Thymus (tissue), 11 donors: Measurements from ENCODE around the gene SERPINA4. TPM values are rescaled to one million over a fixed set of nuclear protein-coding genes. Genes with fewer than 3 reads are reported as not detected.

Experiments
- DNase-seq, 9 donors: peaks; one replicate each; pipeline ENCODE4 v3.0.0-alpha.2; 2013; ENCODE audit warnings: low spot score in 9 of 9, low read depth in 6 of 9, missing footprints in 1 of 9
- H3K27ac ChIP-seq, 2 donors: one replicate each; pipeline ENCODE4 v1.5.1; 2013; ENCODE audit warnings: control low read depth in 1 of 2, low read depth in 1 of 2, low read length in 1 of 2, mild to moderate bottlenecking in 1 of 2, moderate library complexity in 1 of 2
- H3K27me3 ChIP-seq, 2 donors: one replicate each; pipeline ENCODE4 v1.5.1; 2013; ENCODE audit warnings: low read length in 1 of 2; ENCODE audit not compliant: control insufficient read depth in 2 of 2, insufficient read depth in 1 of 2
- H3K36me3 ChIP-seq, 2 donors: one replicate each; pipeline ENCODE4 v1.5.1; 2013; ENCODE audit warnings: low read length in 1 of 2, mild to moderate bottlenecking in 1 of 2, moderate library complexity in 1 of 2; ENCODE audit not compliant: control insufficient read depth in 2 of 2, insufficient read depth in 2 of 2
- H3K4me1 ChIP-seq, 2 donors: one replicate each; pipeline ENCODE4 v1.5.1; 2013; ENCODE audit warnings: low read length in 2 of 2; ENCODE audit not compliant: control insufficient read depth in 2 of 2, insufficient read depth in 2 of 2
- H3K4me3 ChIP-seq, 2 donors: one replicate each; pipeline ENCODE4 v1.5.1; 2013; ENCODE audit warnings: low read length in 2 of 2, control low read depth in 1 of 2, mild to moderate bottlenecking in 1 of 2
- H3K9me3 ChIP-seq, 2 donors: one replicate each; pipeline ENCODE4 v1.5.1; 2013; ENCODE audit warnings: low read length in 1 of 2, mild to moderate bottlenecking in 1 of 2; ENCODE audit not compliant: control insufficient read depth in 2 of 2, insufficient read depth in 1 of 2
- WGBS: extraction: QIAGEN DNeasy Blood & Tissue Kit; methylation state at CpG from one replicate; pipeline ENCODE4 v1.1.7; 2013; 5-methylcytosine and 5-hydroxymethylcytosine counted together
- polyA plus RNA-seq: library from polyadenylated mRNA; stranded (reverse); fragments of 200-250 nt; gene quantifications from one replicate; pipeline ENCODE4 v1.2.3, GENCODE V29; 2013
- total RNA-seq: library from RNA; stranded (reverse); fragments of 120-200 nt; gene quantifications from one replicate; pipeline ENCODE4 v1.2.4, GENCODE V29; 2013
- donor health status: healthy.

SERPINA4 gene
- total and polyA plus RNA-seq, 2 donors: 0.41 to 0.52 TPM

GRCh38 chr14:94582199-94582750 lies 21.0 kb downstream of the SERPINA4 start:
- no peak overlapping the region for H3K4me3 ChIP-seq
- H3K9me3 ChIP-seq: no peaks in the 10 kb centered on the region
- 95% methylated on average over 7 of the region's 7 CpGs for WGBS
- no peak overlapping the region for H3K27ac ChIP-seq
- no peaks in the 10 kb centered on the region for H3K27me3 ChIP-seq
- no peak for DNase-seq
- no peaks in the 10 kb centered on the region for H3K36me3 ChIP-seq
- H3K4me1 ChIP-seq: no peaks in the 10 kb centered on the region

- H3K9me3 ChIP-seq: no peaks in the 10 kb centered on the region
- 95% methylated on average over 3 of the region's 3 CpGs for WGBS
Observed at GRCh38 chr14:94582851-94583250, 21.6 kb downstream of the SERPINA4 start.

DNA sequence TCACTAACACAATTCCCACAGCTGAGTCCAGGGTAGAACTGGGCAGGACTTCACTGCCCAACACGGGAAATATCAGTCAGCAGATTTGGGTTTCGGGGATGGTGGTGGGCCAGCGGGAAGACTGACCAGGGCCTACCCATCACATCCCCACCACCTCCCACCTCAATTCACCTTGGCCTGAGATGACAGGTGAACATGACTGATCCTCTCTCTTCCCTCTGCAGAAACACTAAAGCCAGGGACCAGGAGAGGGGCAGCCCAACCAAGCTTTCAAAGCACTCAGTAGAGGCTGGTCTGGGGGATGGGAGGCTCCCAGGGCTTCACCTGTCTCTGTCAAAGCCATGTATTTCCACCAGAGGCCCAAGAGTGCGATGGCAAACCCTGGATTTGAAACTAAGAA lies 22.3 kb downstream of the SERPINA4 start:
- 91% methylated on average over 4 of the region's 4 CpGs for WGBS
- H3K27me3 ChIP-seq: no peaks in the 10 kb centered on the region
- H3K9me3 ChIP-seq: no peaks in the 10 kb centered on the region
- H3K36me3 ChIP-seq: no peaks in the 10 kb centered on the region
- H3K4me3 ChIP-seq: no peak overlapping the region
- H3K27ac ChIP-seq: no peak overlapping the region
- no peak for DNase-seq
- no peaks in the 10 kb centered on the region for H3K4me1 ChIP-seq

More at GRCh38 chr14:94582851-94583250, 21.6 kb downstream of the SERPINA4 start:
- no peak for DNase-seq
- H3K27me3 ChIP-seq: no peaks in the 10 kb centered on the region
- no peak overlapping the region for H3K27ac ChIP-seq
- no peak overlapping the region for H3K4me3 ChIP-seq
- H3K4me1 ChIP-seq: no peaks in the 10 kb centered on the region
- H3K36me3 ChIP-seq: no peaks in the 10 kb centered on the region

- no peak overlapping the region for H3K4me3 ChIP-seq
- 84% methylated on average over 5 of the region's 5 CpGs for WGBS
- no peaks in the 10 kb centered on the region for H3K9me3 ChIP-seq
- no peaks in the 10 kb centered on the region for H3K4me1 ChIP-seq
- H3K27ac ChIP-seq: no peak overlapping the region
- no peaks in the 10 kb centered on the region for H3K36me3 ChIP-seq
- no peak for DNase-seq
- no peaks in the 10 kb centered on the region for H3K27me3 ChIP-seq
Observed at GRCh38 chr14:94584591-94585280, 23.5 kb downstream of the SERPINA4 start.

- Histone ChIP-seq H3K36me3 (no peaks in the 10 kb centered on the region), H3K27ac (no peak overlapping the region), H3K4me3 (no peak overlapping the region), H3K27me3 (no peaks in the 10 kb centered on the region), H3K9me3 (no peaks in the 10 kb centered on the region), H3K4me1 (no peaks in the 10 kb centered on the region)
- no peak for DNase-seq
- 87% methylated on average over 4 of the region's 4 CpGs for WGBS
Observed at GRCh38 chr14:94586635-94587034, 25.4 kb downstream of the SERPINA4 start.

DNA sequence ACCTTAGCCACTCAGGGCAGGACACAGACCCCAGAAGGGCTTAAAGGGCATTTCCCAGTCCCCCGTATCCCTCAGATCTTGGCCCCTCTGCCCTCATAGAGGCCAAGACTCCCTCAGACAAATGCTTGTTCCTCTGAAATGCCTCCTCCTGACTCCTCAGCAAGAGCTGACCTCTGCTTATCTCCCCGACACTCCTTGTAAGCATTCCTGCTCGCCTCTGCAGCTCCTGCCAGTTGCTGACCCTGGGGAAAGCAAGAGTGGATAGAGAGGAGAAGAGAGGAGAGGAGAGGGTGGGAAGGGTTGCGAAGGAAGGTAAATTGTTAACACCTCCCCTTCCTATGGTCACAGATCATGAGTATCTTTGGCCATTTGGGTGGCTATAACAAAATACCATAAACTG lies 27.1 kb downstream of the SERPINA4 start:
- no peak for DNase-seq
- H3K4me3 ChIP-seq: no peak overlapping the region
- no peak overlapping the region for H3K27ac ChIP-seq
- no peaks in the 10 kb centered on the region for H3K27me3 ChIP-seq
- H3K9me3 ChIP-seq: no peaks in the 10 kb centered on the region
- WGBS: 89% methylated on average over 4 of the region's 4 CpGs
- no peaks in the 10 kb centered on the region for H3K36me3 ChIP-seq
- no peaks in the 10 kb centered on the region for H3K4me1 ChIP-seq

GRCh38 chr14:94591073-94591472 lies 29.8 kb downstream of the SERPINA4 start:
- H3K4me3 ChIP-seq: no peak overlapping the region
- no peaks in the 10 kb centered on the region for H3K9me3 ChIP-seq
- no peak overlapping the region for H3K27ac ChIP-seq
- no peaks in the 10 kb centered on the region for H3K4me1 ChIP-seq
- no peaks in the 10 kb centered on the region for H3K36me3 ChIP-seq
- no peaks in the 10 kb centered on the region for H3K27me3 ChIP-seq
- DNase-seq: no peak

DNA sequence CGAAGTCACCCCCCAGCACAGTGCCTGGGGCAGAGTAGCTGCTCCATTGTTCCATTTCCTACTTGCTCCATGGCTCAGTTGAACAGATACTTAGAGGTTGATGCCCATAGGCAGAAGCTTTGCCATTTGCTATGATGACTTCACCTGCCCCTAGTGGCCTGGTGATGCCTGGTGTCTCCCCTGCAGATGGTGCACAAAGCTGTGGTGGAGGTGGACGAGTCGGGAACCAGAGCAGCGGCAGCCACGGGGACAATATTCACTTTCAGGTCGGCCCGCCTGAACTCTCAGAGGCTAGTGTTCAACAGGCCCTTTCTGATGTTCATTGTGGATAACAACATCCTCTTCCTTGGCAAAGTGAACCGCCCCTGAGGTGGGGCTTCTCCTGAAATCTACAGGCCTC lies 30.6 kb downstream of the SERPINA4 start:
- Histone ChIP-seq H3K9me3 (no peaks in the 10 kb centered on the region), H3K27ac (no peak overlapping the region), H3K4me3 (no peak overlapping the region), H3K4me1 (no peaks in the 10 kb centered on the region), H3K27me3 (no peaks in the 10 kb centered on the region), H3K36me3 (no peaks in the 10 kb centered on the region)
- 94% methylated on average over 8 of the region's 8 CpGs for WGBS
- DNase-seq: no peak

DNA sequence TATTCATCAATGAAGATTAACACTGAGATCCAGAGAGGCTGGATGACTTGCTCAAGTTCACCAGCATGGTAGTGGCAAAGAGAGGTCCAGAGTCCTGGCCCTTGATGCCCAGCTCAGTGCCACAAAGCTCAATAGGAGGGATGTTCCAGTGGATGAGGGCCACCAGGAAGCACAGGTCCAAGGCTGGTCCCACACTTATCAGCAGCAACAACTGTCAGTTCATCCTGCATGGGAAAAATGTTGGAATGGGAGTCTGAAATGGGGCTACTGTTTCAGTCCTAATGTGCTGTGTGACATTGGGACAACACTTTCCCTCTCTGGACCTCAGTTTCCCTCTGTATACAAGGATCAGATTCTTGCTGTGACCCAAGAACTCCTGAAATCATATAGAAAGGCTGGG lies 31.2 kb downstream of the SERPINA4 start:
- DNase-seq: no peak

More for the DNA sequence above, 31.2 kb downstream of the SERPINA4 start:
- Histone ChIP-seq H3K4me1 (no peaks in the 10 kb centered on the region), H3K4me3 (no peak overlapping the region), H3K36me3 (no peaks in the 10 kb centered on the region), H3K27ac (no peak overlapping the region), H3K9me3 (no peaks in the 10 kb centered on the region), H3K27me3 (no peaks in the 10 kb centered on the region)
